HepG2 (cell line): Measurements from ENCODE around the gene NATD1. TPM values are rescaled to one million over a fixed set of nuclear protein-coding genes. Genes with fewer than 3 reads are reported as not detected.

Experiments used
- ARNT2 ChIP-seq: sonication (generic); formaldehyde crosslinking; IDR thresholded peaks from 2 replicates; pipeline ENCODE4 v1.8.0; 2022; ENCODE audit warnings: mild to moderate bottlenecking, low read depth, missing genetic modification reagents, moderate library complexity
- BCLAF1 ChIP-seq: fragments of 450-650 bp; IDR thresholded peaks from 2 replicates; pipeline ENCODE4 v1.6.1; 2017; ENCODE audit warnings: mild to moderate bottlenecking
- DRAP1 ChIP-seq: IDR thresholded peaks from 2 replicates; pipeline ENCODE4 v1.6.1; 2016; ENCODE audit warnings: missing genetic modification reagents, missing compliant biosample characterization
- FOXJ3 ChIP-seq: sonication (generic); formaldehyde crosslinking; IDR thresholded peaks from 2 replicates; pipeline ENCODE4 v1.4.0; 2020; ENCODE audit warnings: missing genetic modification reagents, mild to moderate bottlenecking, borderline replicate concordance
- HOXA5 ChIP-seq: sonication (generic); formaldehyde crosslinking; IDR thresholded peaks from 2 replicates; pipeline ENCODE4 v1.4.0; 2020; ENCODE audit warnings: missing genetic modification reagents
- KDM2A ChIP-seq: sonication (generic); formaldehyde crosslinking; IDR thresholded peaks from 2 replicates; pipeline ENCODE4 v1.4.0; 2020; ENCODE audit warnings: low read depth, missing genetic modification reagents, borderline replicate concordance
- NFATC3 ChIP-seq: sonication (generic); formaldehyde crosslinking; IDR thresholded peaks from 2 replicates; pipeline ENCODE4 v1.5.1; 2020; ENCODE audit warnings: mild to moderate bottlenecking, missing genetic modification reagents
- NFE2L2 ChIP-seq: fragments of 150-350 bp; IDR thresholded peaks from 2 replicates; pipeline ENCODE4 v1.6.1; 2014; ENCODE audit warnings: low read length
- PATZ1 ChIP-seq: sonication (generic); formaldehyde crosslinking; IDR thresholded peaks from 2 replicates; pipeline ENCODE4 v1.4.0; 2020; ENCODE audit warnings: missing genetic modification reagents
- PCBP1 ChIP-seq: fragments of 200-400 bp; formaldehyde crosslinking; IDR thresholded peaks from 2 replicates; pipeline ENCODE4 v1.6.1; 2017; ENCODE audit warnings: mild to moderate bottlenecking, low read depth, low read length, borderline replicate concordance
- PPARG ChIP-seq: conservative IDR thresholded peaks from 2 replicates; pipeline ENCODE4 v1.6.1; 2016; ENCODE audit warnings: missing biosample characterization, missing genetic modification reagents
- SOX13 ChIP-seq, 3 experiments: fragments of 450-650 bp in 1 of 3; sonication (generic) in 1 of 3; formaldehyde crosslinking in 1 of 3; IDR thresholded peaks in 2 of 3; conservative IDR thresholded peaks in 1 of 3; 2 replicates each; pipeline versions ENCODE4 v1.5.0 to v1.6.1; 2016 to 2020; ENCODE audit warnings: antibody characterized with exemption in 1 of 3, mild to moderate bottlenecking in 1 of 3, missing compliant biosample characterization in 1 of 3, missing genetic modification reagents in 1 of 3, moderate library complexity in 1 of 3
- THAP9 ChIP-seq: sonication (generic); formaldehyde crosslinking; IDR thresholded peaks from 2 replicates; pipeline ENCODE4; 2020; ENCODE audit warnings: missing genetic modification reagents, mild to moderate bottlenecking, borderline replicate concordance
- ZNF333 ChIP-seq: sonication (generic); formaldehyde crosslinking; IDR thresholded peaks from 2 replicates; pipeline ENCODE4 v1.4.0; 2020; ENCODE audit warnings: mild to moderate bottlenecking, missing genetic modification reagents, borderline replicate concordance
- ZNF44 ChIP-seq: sonication (generic); formaldehyde crosslinking; IDR thresholded peaks from 2 replicates; pipeline ENCODE4 v1.5.1; 2020; ENCODE audit warnings: mild to moderate bottlenecking, missing genetic modification reagents
- ZNF496 ChIP-seq: sonication (generic); formaldehyde crosslinking; IDR thresholded peaks from 2 replicates; pipeline ENCODE4 v1.8.1; 2023; ENCODE audit warnings: mild to moderate bottlenecking, moderate library complexity, missing genetic modification reagents; ENCODE audit not compliant: insufficient replicate concordance
- ZNF503 ChIP-seq: sonication (generic); formaldehyde crosslinking; IDR thresholded peaks from 2 replicates; pipeline ENCODE4 v1.4.0; 2020; ENCODE audit warnings: missing genetic modification reagents
- ZNF891 ChIP-seq: sonication (generic); formaldehyde crosslinking; IDR thresholded peaks from 2 replicates; pipeline ENCODE4 v1.5.0; 2020; ENCODE audit warnings: mild to moderate bottlenecking, missing genetic modification reagents
- polyA plus RNA-seq, 8 experiments: library from polyadenylated mRNA; depleted of rRNA in 3 of 8; stranded (reverse) in 7 of 8; unstranded in 1 of 8; fragments of >200 nt; fragmentation: Illumina TruSeq in 4 of 8; extraction: Trizol in 4 of 8; gene quantifications; 2 replicates each; pipeline versions ENCODE4 v1.2.1 to v1.2.3, GENCODE V29; 2011 to 2016; ENCODE audit warnings: low read depth in 4 of 8, missing spikeins in 1 of 8, mixed read lengths in 1 of 8; ENCODE audit not compliant: insufficient read depth in 1 of 8
- total RNA-seq, 5 experiments: library from RNA; depleted of rRNA; stranded (reverse); fragments of >200 nt; fragmentation: Illumina TruSeq; extraction: Trizol; gene quantifications; 2 replicates each; pipeline ENCODE4 v1.2.3, GENCODE V29; 2016; ENCODE audit warnings: low read depth in 1 of 5

The NATD1 gene
- total and polyA plus RNA-seq, 2 of the 13 experiments (the other 11 are each of a cell fraction or from before 2014, with no cell fraction given), result 0.31 to 2.3 TPM

- no peak for TF ChIP-seq NFE2L2
- peak; percentile 82 for TF ChIP-seq ZNF891
- peak; percentile 73; the same call in 1 of the 2 replicates for TF ChIP-seq DRAP1 (CRISPR knock-in tag)
- TF ChIP-seq ZNF503 (CRISPR knock-in tag), result peak; percentile 83; the same call in 1 of the 2 replicates
- TF ChIP-seq ZNF496, result no peak
- no peak for TF ChIP-seq FOXJ3 (CRISPR knock-in tag)
- TF ChIP-seq PCBP1, result no peak
- TF ChIP-seq KDM2A (CRISPR knock-in tag), result peak; percentile 70
- no peak for TF ChIP-seq BCLAF1
- TF ChIP-seq NFATC3 (CRISPR knock-in tag), result no peak
- peak; percentile 53; the same call in 1 of the 2 replicates for TF ChIP-seq HOXA5 (CRISPR knock-in tag)
- TF ChIP-seq THAP9 (CRISPR knock-in tag), result peak; percentile 64; the same call in 1 of the 2 replicates
- TF ChIP-seq ARNT2 (CRISPR knock-in tag), result no peak; the same call in 1 of the 2 replicates
- TF ChIP-seq PATZ1 (CRISPR knock-in tag), result no peak
- TF ChIP-seq SOX13 (IDR thresholded peaks at IDR 0.05), result no peak
- TF ChIP-seq SOX13 (CRISPR knock-in tag; conservative IDR thresholded peaks at IDR 0.05 in 1 of 2, IDR thresholded peaks at IDR 0.05 in 1 of 2), result no peak; a peak in 1 of 4 replicates
- no peak; the same call in 1 of the 2 replicates for TF ChIP-seq ZNF333
- no peak for TF ChIP-seq PPARG (CRISPR knock-in tag)
- 0 out of 2 replicates have a peak, but pooled peaks have one; percentile 73 for TF ChIP-seq ZNF44
Measured at GRCh38 chr17:21275579-21276263, 22.5 kb upstream of the NATD1 start (continued).
